ENCODE results near the gene TMED5. TPM values are rescaled to one million over a fixed set of nuclear protein-coding genes. Genes with fewer than 3 reads are reported as not detected.

TMED5 gene
- total RNA-seq, 1 experiment from 2014 or later = 59.2 TPM

DNA sequence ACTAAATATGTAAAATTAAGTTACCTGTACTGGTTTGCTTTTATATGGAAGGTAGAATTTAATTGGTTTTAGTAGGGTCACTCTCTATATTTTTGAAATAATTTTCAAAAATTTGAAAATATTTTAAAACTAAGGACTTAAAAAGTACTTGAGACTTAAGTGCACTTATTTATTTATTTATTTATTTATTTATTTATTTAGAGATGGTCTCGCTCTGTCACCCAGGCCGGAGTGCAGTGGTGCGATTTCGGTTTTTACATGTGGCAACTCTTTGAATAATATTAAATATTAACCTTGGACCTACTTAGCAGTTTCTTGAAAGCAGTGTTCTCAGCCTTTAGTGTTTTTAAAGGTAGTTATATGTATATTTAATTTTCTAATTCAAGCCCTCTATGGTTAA is 36.4 kb downstream of the TMED5 start:
- Histone ChIP-seq H3F3A (ENCODE audit: low read length, unreplicated experiment) (no peaks in the 10 kb centered on the region), H3K4me1 (ENCODE audit: insufficient read depth, low read length) (no peaks in the 10 kb centered on the region), H3K27ac (ENCODE audit: low read length) (no peak overlapping the region), H4K20me1 (ENCODE audit: low read length) (no peaks in the 10 kb centered on the region), H3K9me3 (ENCODE audit: low read length) (no peaks in the 10 kb centered on the region), H3K9me2 (replicated peaks; ENCODE audit: low read length) (no peaks in the 10 kb centered on the region), H3K4me2 (ENCODE audit: low read length) (no peak overlapping the region), H3K36me3 (ENCODE audit: low read depth, low read length) (peaks cover 16% of the 10 kb centered on the region; the same call in 1 of the 2 replicates), H3K27me3 (ENCODE audit: low read length) (no peaks in the 10 kb centered on the region), H2AFZ (ENCODE audit: low read length) (no peak overlapping the region), H3K79me2 (ENCODE audit: low read length) (no peaks in the 10 kb centered on the region), H3K4me3 (ENCODE audit: low read length) (no peak overlapping the region), H3K9ac (ENCODE audit: low read length) (no peak overlapping the region)
- no peak for ATAC-seq
- POLR2A ChIA-PET (ENCODE audit: unreplicated experiment) = interaction anchor here (0.6 to 0.8 kb wide), 3 partner anchors 39 to 121 kb away, joined by 3 to 19 read pairs (median 6); no protein-coding TSS in a partner anchor
- CTCF ChIA-PET = no interaction called here
- intact Hi-C loops (cut with micrococcal nuclease) = no loop called here
- no TSS peak for BruUV-seq (replicated peaks)
- DNase-seq = no peak
- TF ChIP-seq EZH2phosphoT487 (IDR thresholded peaks at IDR 0.05; ENCODE audit: borderline replicate concordance, low read length) (no peak), CTCF (conservative IDR thresholded peaks at IDR 0.05; ENCODE audit: low read depth, low read length) (no peak), EZH2 (IDR thresholded peaks at IDR 0.05; ENCODE audit: low read length, unreplicated experiment) (no peak)

DNA sequence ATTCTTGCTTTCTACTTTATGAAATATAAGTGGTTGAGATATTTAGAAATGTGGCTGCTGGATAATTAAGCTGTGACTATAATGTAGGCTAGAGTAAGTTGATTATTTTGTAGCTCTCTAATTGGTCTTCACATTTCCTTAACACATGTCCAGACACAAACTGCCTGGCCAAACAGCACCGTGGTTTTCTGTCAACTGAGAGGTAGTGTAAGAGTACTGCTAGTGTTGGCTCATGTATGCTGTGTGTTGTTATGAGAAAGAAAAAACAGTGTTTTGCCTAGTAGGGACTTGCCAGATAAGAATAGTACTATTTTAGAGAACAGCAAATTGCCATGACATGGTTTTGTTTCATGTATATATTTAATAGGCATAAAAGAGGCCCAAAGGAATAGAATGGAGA is 37.1 kb downstream of the TMED5 start:
- TF ChIP-seq EZH2 (IDR thresholded peaks at IDR 0.05; ENCODE audit: low read length, unreplicated experiment) (no peak), CTCF (conservative IDR thresholded peaks at IDR 0.05; ENCODE audit: low read depth, low read length) (no peak), EZH2phosphoT487 (IDR thresholded peaks at IDR 0.05; ENCODE audit: borderline replicate concordance, low read length) (no peak)
- CTCF ChIA-PET = no interaction called here
- BruUV-seq (replicated peaks) = no TSS peak
- no peak for DNase-seq
- Histone ChIP-seq H2AFZ (ENCODE audit: low read length) (no peak overlapping the region), H3K36me3 (ENCODE audit: low read depth, low read length) (peaks cover 19% of the 10 kb centered on the region), H3K79me2 (ENCODE audit: low read length) (no peaks in the 10 kb centered on the region), H3K4me3 (ENCODE audit: low read length) (no peak overlapping the region), H3K27me3 (ENCODE audit: low read length) (no peaks in the 10 kb centered on the region), H3K9me2 (replicated peaks; ENCODE audit: low read length) (no peaks in the 10 kb centered on the region), H4K20me1 (ENCODE audit: low read length) (no peaks in the 10 kb centered on the region), H3K9me3 (ENCODE audit: low read length) (no peaks in the 10 kb centered on the region), H3K4me2 (ENCODE audit: low read length) (no peak overlapping the region), H3K9ac (ENCODE audit: low read length) (no peak overlapping the region), H3F3A (ENCODE audit: low read length, unreplicated experiment) (no peaks in the 10 kb centered on the region), H3K4me1 (ENCODE audit: insufficient read depth, low read length) (no peaks in the 10 kb centered on the region; the same call in 1 of the 2 replicates), H3K27ac (ENCODE audit: low read length) (no peak overlapping the region)
- POLR2A ChIA-PET (ENCODE audit: unreplicated experiment) = no interaction called here
- intact Hi-C loops (cut with micrococcal nuclease) = no loop called here
- no peak for ATAC-seq

DNA sequence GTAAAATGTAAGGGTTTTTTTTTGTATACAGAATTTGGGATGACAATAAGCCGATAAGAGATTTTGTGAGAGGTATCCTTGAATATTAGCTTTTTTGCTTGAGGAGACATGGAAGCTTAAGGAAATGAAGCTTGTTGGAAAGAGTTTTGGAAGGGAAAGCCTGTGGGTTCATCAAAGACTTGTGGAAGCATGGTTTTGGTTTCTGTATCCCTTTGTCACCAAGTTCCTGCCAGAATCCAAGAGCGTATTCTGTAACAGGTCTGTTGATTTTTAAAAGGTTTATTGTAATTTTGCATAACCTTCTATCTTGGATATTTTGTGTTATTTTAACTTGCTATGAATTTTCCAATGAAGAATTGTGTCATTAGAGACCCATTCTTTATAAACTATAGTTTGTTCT is 38.1 kb downstream of the TMED5 start:
- H3K9ac ChIP-seq (ENCODE audit: low read length) = no peak overlapping the region
- no peaks in the 10 kb centered on the region for H3K79me2 ChIP-seq (ENCODE audit: low read length)
- no peaks in the 10 kb centered on the region for H3F3A ChIP-seq (ENCODE audit: low read length, unreplicated experiment)
- BruUV-seq (replicated peaks) = no TSS peak
- ChIA-PET POLR2A (ENCODE audit: unreplicated experiment) (interaction anchor here (0.6 kb wide), 1 partner anchor 26 kb away, joined by 3 read pairs; no protein-coding TSS in a partner anchor), CTCF (no interaction called here)
- H3K9me2 ChIP-seq (replicated peaks; ENCODE audit: low read length) = no peaks in the 10 kb centered on the region
- H2AFZ ChIP-seq (ENCODE audit: low read length) = no peak overlapping the region
- TF ChIP-seq EZH2phosphoT487 (IDR thresholded peaks at IDR 0.05; ENCODE audit: borderline replicate concordance, low read length) (no peak), EZH2 (IDR thresholded peaks at IDR 0.05; ENCODE audit: low read length, unreplicated experiment) (no peak), CTCF (conservative IDR thresholded peaks at IDR 0.05; ENCODE audit: low read depth, low read length) (no peak)
- H3K4me2 ChIP-seq (ENCODE audit: low read length) = no peak overlapping the region
- peaks cover 19% of the 10 kb centered on the region for H3K36me3 ChIP-seq (ENCODE audit: low read depth, low read length)
- H3K9me3 ChIP-seq (ENCODE audit: low read length) = no peaks in the 10 kb centered on the region
- no peak overlapping the region for H3K27ac ChIP-seq (ENCODE audit: low read length)
- H3K4me3 ChIP-seq (ENCODE audit: low read length) = no peak overlapping the region
- intact Hi-C loops (cut with micrococcal nuclease) = no loop called here
- H3K27me3 ChIP-seq (ENCODE audit: low read length) = no peaks in the 10 kb centered on the region
- DNase-seq (no peak), ATAC-seq (no peak)
- no peaks in the 10 kb centered on the region for H4K20me1 ChIP-seq (ENCODE audit: low read length)
- H3K4me1 ChIP-seq (ENCODE audit: insufficient read depth, low read length) = peaks cover 7% of the 10 kb centered on the region; the same call in 1 of the 2 replicates
